Panc1 (cell line): ENCODE measurements around the gene ZDHHC20.

Source experiments
- POLR2AphosphoS5 ChIP-seq: IDR thresholded peaks from 2 replicates; pipeline ENCODE4 v1.6.1; 2012; ENCODE audit warnings: mild to moderate bottlenecking, low read depth, low read length, moderate library complexity
- TF ChIP-seq, protein P1 (sequence below): fragments of 450-650 bp; IDR thresholded peaks from 2 replicates; pipeline ENCODE4 v1.5.1; 2017; ENCODE audit warnings: mild to moderate bottlenecking

GRCh38 chr13:21504379-21504778, 45.3 kb upstream of the ZDHHC20 start:
- TF ChIP-seq, protein P1, sequence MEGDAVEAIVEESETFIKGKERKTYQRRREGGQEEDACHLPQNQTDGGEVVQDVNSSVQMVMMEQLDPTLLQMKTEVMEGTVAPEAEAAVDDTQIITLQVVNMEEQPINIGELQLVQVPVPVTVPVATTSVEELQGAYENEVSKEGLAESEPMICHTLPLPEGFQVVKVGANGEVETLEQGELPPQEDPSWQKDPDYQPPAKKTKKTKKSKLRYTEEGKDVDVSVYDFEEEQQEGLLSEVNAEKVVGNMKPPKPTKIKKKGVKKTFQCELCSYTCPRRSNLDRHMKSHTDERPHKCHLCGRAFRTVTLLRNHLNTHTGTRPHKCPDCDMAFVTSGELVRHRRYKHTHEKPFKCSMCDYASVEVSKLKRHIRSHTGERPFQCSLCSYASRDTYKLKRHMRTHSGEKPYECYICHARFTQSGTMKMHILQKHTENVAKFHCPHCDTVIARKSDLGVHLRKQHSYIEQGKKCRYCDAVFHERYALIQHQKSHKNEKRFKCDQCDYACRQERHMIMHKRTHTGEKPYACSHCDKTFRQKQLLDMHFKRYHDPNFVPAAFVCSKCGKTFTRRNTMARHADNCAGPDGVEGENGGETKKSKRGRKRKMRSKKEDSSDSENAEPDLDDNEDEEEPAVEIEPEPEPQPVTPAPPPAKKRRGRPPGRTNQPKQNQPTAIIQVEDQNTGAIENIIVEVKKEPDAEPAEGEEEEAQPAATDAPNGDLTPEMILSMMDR, result no peak
- TF ChIP-seq POLR2AphosphoS5, result no peak
